ENCODE results near the gene RIN1. TPM values are rescaled to one million over a fixed set of nuclear protein-coding genes. Genes with fewer than 3 reads are reported as not detected.

RIN1 gene
- total and polyA plus RNA-seq, 9 of the 15 experiments (the other 6 are each of a cell fraction or from before 2014, with no cell fraction given) = 0.01 to 1.2 (median 0.45) TPM; not detected in 1

GRCh38 chr11:66347425-66348276 lies 11.4 kb upstream of the RIN1 start, which contains the start of gene B4GAT1 (continued):
- TF ChIP-seq PRDM10 (IDR thresholded peaks at IDR 0.05; ENCODE audit: partially characterized antibody) (peak; percentile 13), EHMT2 (IDR thresholded peaks at IDR 0.05) (no peak), ZKSCAN8 (CRISPR knock-in tag; IDR thresholded peaks at IDR 0.05) (no peak), MGA (IDR thresholded peaks at IDR 0.05) (peak; percentile 38; the same call in 1 of the 2 replicates)

Measured in K562 (cell line).